ENCODE data around the gene RASA2.

DNA sequence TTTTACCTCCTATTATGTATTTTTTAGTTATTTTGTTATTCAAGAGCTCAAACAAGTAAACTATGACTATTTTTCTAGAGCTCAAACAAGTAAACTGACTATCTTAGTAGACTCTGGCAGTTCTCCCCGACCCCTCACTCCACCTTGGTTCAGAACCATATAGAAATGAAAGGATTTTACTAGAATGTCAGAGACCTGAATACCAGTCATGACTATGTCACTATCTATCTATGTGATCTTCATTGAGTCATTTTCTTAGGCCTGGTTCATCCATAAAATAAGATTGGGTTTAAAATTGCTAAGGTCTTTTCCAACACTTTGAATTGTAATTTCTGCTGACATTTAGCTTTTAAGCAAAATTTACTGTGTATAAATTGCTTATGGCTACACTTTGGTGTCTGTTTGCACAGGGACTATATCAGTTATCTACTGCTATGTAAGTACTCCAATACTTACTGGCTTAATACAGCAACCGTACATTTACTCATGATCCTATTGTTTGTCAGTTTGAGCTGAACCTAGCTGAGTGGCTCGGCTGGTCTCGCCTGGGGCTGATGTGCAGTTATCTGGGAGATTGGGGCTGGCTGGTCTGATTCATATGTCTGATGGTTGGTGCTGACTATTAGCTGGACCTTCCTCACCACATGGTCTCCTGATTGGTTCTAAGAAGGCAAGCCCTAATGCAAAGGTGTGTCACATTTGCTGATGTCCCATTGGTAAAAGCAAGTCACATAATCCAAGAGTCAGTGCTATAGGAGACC is 37.0 kb downstream of the RASA2 start:
- TF ChIP-seq POLR2AphosphoS5 (IDR thresholded peaks at IDR 0.05; ENCODE audit: low read depth, low read length) (no peak), CTCF (IDR thresholded peaks at IDR 0.05) (no peak), MEF2A (IDR thresholded peaks at IDR 0.05; ENCODE audit: borderline replicate concordance, low read depth) (no peak), EP300 (IDR thresholded peaks at IDR 0.05; ENCODE audit: borderline replicate concordance in 1 of 2, low read depth in 1 of 2, low read length in 1 of 2) (no peak)
- TF ChIP-seq, protein P1, sequence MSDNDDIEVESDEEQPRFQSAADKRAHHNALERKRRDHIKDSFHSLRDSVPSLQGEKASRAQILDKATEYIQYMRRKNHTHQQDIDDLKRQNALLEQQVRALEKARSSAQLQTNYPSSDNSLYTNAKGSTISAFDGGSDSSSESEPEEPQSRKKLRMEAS (IDR thresholded peaks at IDR 0.05; ENCODE audit: low read depth), result no peak
- TF ChIP-seq, protein P2, sequence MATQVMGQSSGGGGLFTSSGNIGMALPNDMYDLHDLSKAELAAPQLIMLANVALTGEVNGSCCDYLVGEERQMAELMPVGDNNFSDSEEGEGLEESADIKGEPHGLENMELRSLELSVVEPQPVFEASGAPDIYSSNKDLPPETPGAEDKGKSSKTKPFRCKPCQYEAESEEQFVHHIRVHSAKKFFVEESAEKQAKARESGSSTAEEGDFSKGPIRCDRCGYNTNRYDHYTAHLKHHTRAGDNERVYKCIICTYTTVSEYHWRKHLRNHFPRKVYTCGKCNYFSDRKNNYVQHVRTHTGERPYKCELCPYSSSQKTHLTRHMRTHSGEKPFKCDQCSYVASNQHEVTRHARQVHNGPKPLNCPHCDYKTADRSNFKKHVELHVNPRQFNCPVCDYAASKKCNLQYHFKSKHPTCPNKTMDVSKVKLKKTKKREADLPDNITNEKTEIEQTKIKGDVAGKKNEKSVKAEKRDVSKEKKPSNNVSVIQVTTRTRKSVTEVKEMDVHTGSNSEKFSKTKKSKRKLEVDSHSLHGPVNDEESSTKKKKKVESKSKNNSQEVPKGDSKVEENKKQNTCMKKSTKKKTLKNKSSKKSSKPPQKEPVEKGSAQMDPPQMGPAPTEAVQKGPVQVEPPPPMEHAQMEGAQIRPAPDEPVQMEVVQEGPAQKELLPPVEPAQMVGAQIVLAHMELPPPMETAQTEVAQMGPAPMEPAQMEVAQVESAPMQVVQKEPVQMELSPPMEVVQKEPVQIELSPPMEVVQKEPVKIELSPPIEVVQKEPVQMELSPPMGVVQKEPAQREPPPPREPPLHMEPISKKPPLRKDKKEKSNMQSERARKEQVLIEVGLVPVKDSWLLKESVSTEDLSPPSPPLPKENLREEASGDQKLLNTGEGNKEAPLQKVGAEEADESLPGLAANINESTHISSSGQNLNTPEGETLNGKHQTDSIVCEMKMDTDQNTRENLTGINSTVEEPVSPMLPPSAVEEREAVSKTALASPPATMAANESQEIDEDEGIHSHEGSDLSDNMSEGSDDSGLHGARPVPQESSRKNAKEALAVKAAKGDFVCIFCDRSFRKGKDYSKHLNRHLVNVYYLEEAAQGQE (IDR thresholded peaks at IDR 0.05; ENCODE audit: low read depth, low read length), result no peak
